Measurements from ENCODE around the gene STXBP6.

- no peak for TF ChIP-seq CTCF (IDR thresholded peaks at IDR 0.05 in 4 of 5, conservative IDR thresholded peaks at IDR 0.05 in 1 of 5)
- no peak for TF ChIP-seq POLR2A (IDR thresholded peaks at IDR 0.05)
These were observed 133.9 kb downstream of the STXBP6 start for GRCh38 chr14:24915958-24916595.
